MM.1S (cell line): ENCODE results near the gene PDLIM5.

ENCODE experiments used
- DNase-seq: peaks from one replicate; pipeline ENCODE4 v3.0.0-alpha.2; 2015
- H2AFZ ChIP-seq: fragments of 300-600 bp; sonication (generic); 2 replicates; pipeline ENCODE4 v1.6.0; 2016; ENCODE audit warnings: antibody characterized with exemption, low read length
- H3F3A ChIP-seq: fragments of 300-600 bp; sonication (generic); 2 replicates; pipeline ENCODE4 v1.6.1; 2016; ENCODE audit warnings: mild to moderate bottlenecking, antibody characterized with exemption, low read length, moderate library complexity, mixed read lengths; ENCODE audit not compliant: insufficient read depth
- H3K27ac ChIP-seq: fragments of 300-600 bp; sonication (generic); 2 replicates; pipeline ENCODE4 v1.5.1; 2016; ENCODE audit warnings: mild to moderate bottlenecking, low read length
- H3K27me3 ChIP-seq: fragments of 300-600 bp; sonication (generic); replicated peaks from 2 replicates; pipeline ENCODE4 v1.6.0; 2016; ENCODE audit warnings: low read length; ENCODE audit not compliant: insufficient read depth
- H3K36me3 ChIP-seq: fragments of 300-600 bp; sonication (generic); replicated peaks from 2 replicates; pipeline ENCODE4 v1.6.1; 2016; ENCODE audit warnings: mild to moderate bottlenecking, low read length, mixed read lengths; ENCODE audit not compliant: insufficient read depth
- H3K4me1 ChIP-seq: fragments of 300-600 bp; sonication (generic); 2 replicates; pipeline ENCODE4 v1.6.1; 2016; ENCODE audit warnings: low read length, mixed read lengths
- H3K4me2 ChIP-seq: fragments of 300-600 bp; sonication (generic); 2 replicates; pipeline ENCODE4 v1.6.0; 2016; ENCODE audit warnings: low read depth, low read length
- H3K4me3 ChIP-seq: fragments of 300-600 bp; sonication (generic); 2 replicates; pipeline ENCODE4 v1.5.1; 2016; ENCODE audit warnings: low read length, mixed read lengths
- H3K79me2 ChIP-seq: fragments of 300-600 bp; sonication (generic); 2 replicates; pipeline ENCODE4 v1.6.1; 2016; ENCODE audit warnings: mixed run types, low read length, mixed read lengths
- H3K9ac ChIP-seq: fragments of 300-600 bp; sonication (generic); 2 replicates; pipeline ENCODE4 v1.6.1; 2016; ENCODE audit warnings: low read length, mixed read lengths
- H3K9me2 ChIP-seq: fragments of 300-600 bp; sonication (generic); replicated peaks from 2 replicates; pipeline ENCODE4 v1.6.1; 2016; ENCODE audit warnings: mild to moderate bottlenecking, low read length, mixed read lengths; ENCODE audit not compliant: insufficient read depth
- H3K9me3 ChIP-seq: fragments of 300-600 bp; sonication (generic); replicated peaks from 2 replicates; pipeline ENCODE4 v1.6.1; 2016; ENCODE audit warnings: mild to moderate bottlenecking, low read length, mixed read lengths; ENCODE audit not compliant: insufficient read depth
- H4K20me1 ChIP-seq: fragments of 300-600 bp; sonication (generic); 2 replicates; pipeline ENCODE4 v1.6.1; 2016; ENCODE audit warnings: mild to moderate bottlenecking, low read length, moderate library complexity, mixed read lengths; ENCODE audit not compliant: insufficient read depth
- EZH2 ChIP-seq: fragments of 300-600 bp; sonication (generic); optimal IDR thresholded peaks from 2 replicates; pipeline ENCODE3; 2017; ENCODE audit warnings: low read depth, mild to moderate bottlenecking, antibody characterized with exemption, low read length, mixed read lengths
- EZH2phosphoT487 ChIP-seq: fragments of 300-600 bp; sonication (generic); IDR thresholded peaks from 2 replicates; pipeline ENCODE4 v1.6.1; 2018; ENCODE audit warnings: antibody characterized with exemption, low read length
- TF ChIP-seq, protein P1 (sequence below): fragments of 300-600 bp; sonication (generic); IDR thresholded peaks from 2 replicates; pipeline ENCODE4 v1.5.1; 2016; ENCODE audit warnings: antibody characterized with exemption, low read length, mixed read lengths

PDLIM5 gene

DNA sequence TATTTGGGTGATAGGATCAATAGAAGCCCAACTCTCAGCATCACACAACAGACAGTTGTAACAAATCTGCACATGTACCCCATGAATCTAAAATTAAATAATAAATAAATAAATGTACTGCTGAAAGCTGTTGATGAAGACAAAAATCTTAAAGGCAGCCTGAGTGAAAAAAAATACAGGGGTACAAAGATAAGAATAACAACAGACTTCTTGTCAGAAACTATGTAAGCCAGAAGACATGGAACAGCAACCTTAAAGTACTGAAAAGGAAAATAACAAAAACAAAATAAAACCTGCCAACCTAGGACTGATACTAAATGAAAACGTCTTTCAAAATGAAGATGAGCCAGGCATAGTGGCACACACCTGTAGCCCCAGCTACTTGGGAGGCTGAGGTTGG lies 25.0 kb upstream of the PDLIM5 start:
- no peak overlapping the region for H3K4me3 ChIP-seq
- H3K9me3 ChIP-seq: no peaks in the 10 kb centered on the region
- no peak for DNase-seq
- no peaks in the 10 kb centered on the region for H4K20me1 ChIP-seq
- no peak overlapping the region for H2AFZ ChIP-seq
- TF ChIP-seq, protein P1, sequence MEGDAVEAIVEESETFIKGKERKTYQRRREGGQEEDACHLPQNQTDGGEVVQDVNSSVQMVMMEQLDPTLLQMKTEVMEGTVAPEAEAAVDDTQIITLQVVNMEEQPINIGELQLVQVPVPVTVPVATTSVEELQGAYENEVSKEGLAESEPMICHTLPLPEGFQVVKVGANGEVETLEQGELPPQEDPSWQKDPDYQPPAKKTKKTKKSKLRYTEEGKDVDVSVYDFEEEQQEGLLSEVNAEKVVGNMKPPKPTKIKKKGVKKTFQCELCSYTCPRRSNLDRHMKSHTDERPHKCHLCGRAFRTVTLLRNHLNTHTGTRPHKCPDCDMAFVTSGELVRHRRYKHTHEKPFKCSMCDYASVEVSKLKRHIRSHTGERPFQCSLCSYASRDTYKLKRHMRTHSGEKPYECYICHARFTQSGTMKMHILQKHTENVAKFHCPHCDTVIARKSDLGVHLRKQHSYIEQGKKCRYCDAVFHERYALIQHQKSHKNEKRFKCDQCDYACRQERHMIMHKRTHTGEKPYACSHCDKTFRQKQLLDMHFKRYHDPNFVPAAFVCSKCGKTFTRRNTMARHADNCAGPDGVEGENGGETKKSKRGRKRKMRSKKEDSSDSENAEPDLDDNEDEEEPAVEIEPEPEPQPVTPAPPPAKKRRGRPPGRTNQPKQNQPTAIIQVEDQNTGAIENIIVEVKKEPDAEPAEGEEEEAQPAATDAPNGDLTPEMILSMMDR: no peak
- no peak for TF ChIP-seq EZH2
- TF ChIP-seq EZH2phosphoT487: no peak
- no peaks in the 10 kb centered on the region for H3K79me2 ChIP-seq
- H3K9ac ChIP-seq: no peak overlapping the region
- H3K4me2 ChIP-seq: no peak overlapping the region
- no peak overlapping the region for H3K27ac ChIP-seq
- no peaks in the 10 kb centered on the region for H3K9me2 ChIP-seq
- H3F3A ChIP-seq: no peaks in the 10 kb centered on the region
- no peaks in the 10 kb centered on the region for H3K4me1 ChIP-seq
- H3K36me3 ChIP-seq: no peaks in the 10 kb centered on the region
- H3K27me3 ChIP-seq: no peaks in the 10 kb centered on the region

DNA sequence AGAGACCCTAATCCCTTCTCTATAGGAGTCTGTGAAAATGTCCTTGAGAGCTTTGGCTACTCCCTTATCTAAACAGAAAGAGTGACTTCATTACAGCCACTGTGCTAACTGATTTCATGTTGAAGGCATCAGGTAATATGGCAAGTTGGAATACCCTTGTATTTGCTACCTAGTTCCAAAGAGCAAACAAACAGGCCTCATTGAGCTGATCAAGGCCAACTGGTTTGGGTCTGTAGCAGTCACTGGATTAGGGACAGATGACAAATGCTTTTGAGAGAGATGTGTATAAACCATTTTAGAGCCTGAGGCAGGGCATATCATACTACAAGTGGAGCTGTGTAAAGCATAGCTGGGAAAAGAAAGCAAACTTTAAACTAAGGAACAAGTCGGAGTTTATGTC lies 22.9 kb upstream of the PDLIM5 start:
- no peaks in the 10 kb centered on the region for H3K4me1 ChIP-seq
- H3K79me2 ChIP-seq: no peaks in the 10 kb centered on the region
- no peaks in the 10 kb centered on the region for H3K27me3 ChIP-seq
- no peaks in the 10 kb centered on the region for H4K20me1 ChIP-seq
- no peak overlapping the region for H3K4me2 ChIP-seq
- TF ChIP-seq EZH2phosphoT487: no peak
- no peak overlapping the region for H2AFZ ChIP-seq
- H3K9ac ChIP-seq: no peak overlapping the region
- no peaks in the 10 kb centered on the region for H3F3A ChIP-seq
- H3K36me3 ChIP-seq: no peaks in the 10 kb centered on the region
- no peak overlapping the region for H3K4me3 ChIP-seq
- no peaks in the 10 kb centered on the region for H3K9me3 ChIP-seq
- H3K27ac ChIP-seq: no peak overlapping the region
- H3K9me2 ChIP-seq: no peaks in the 10 kb centered on the region
- DNase-seq: no peak

- no peaks in the 10 kb centered on the region for H3K4me1 ChIP-seq
- H3K9me3 ChIP-seq: no peaks in the 10 kb centered on the region
- H3K9me2 ChIP-seq: no peaks in the 10 kb centered on the region
- no peak overlapping the region for H3K4me2 ChIP-seq
- DNase-seq: no peak
- no peak overlapping the region for H2AFZ ChIP-seq
- H3K36me3 ChIP-seq: no peaks in the 10 kb centered on the region
- no peak overlapping the region for H3K9ac ChIP-seq
- no peaks in the 10 kb centered on the region for H4K20me1 ChIP-seq
- no peak overlapping the region for H3K4me3 ChIP-seq
- no peaks in the 10 kb centered on the region for H3K27me3 ChIP-seq
- no peaks in the 10 kb centered on the region for H3K79me2 ChIP-seq
- no peaks in the 10 kb centered on the region for H3F3A ChIP-seq
- H3K27ac ChIP-seq: no peak overlapping the region
- TF ChIP-seq EZH2 (no peak), EZH2phosphoT487 (no peak)
- TF ChIP-seq, protein P1: no peak
These were observed 21.3 kb upstream of the PDLIM5 start for GRCh38 chr4:94430406-94430805.

DNA sequence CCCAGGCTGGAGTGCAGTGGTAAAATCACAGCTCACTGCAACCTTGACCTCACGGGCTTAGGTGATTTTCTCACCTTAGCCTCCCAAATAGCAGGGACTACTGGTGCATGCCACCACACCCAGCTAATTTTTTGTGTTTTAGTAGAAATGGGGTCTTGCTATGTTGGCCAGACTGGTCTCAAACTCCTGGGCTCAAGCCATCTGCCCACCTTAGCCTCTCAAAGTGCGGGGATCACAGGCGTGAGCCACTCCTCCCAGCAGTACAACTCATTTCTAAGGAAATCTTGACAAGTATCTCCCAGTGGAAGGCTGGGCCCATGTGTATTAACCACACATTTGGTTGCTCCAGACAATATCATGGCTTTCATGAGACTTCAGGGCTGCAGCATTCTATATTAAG lies 20.4 kb upstream of the PDLIM5 start:
- no peak overlapping the region for H2AFZ ChIP-seq
- TF ChIP-seq EZH2phosphoT487 (no peak), EZH2 (no peak)
- TF ChIP-seq, protein P1: no peak
- no peak for DNase-seq

More for the DNA sequence above, 20.4 kb upstream of the PDLIM5 start:
- H3F3A ChIP-seq: no peaks in the 10 kb centered on the region
- no peak overlapping the region for H3K9ac ChIP-seq
- H3K9me3 ChIP-seq: no peaks in the 10 kb centered on the region
- H3K4me2 ChIP-seq: no peak overlapping the region
- no peaks in the 10 kb centered on the region for H3K9me2 ChIP-seq
- H3K27ac ChIP-seq: no peak overlapping the region
- no peaks in the 10 kb centered on the region for H4K20me1 ChIP-seq
- no peaks in the 10 kb centered on the region for H3K27me3 ChIP-seq
- H3K79me2 ChIP-seq: no peaks in the 10 kb centered on the region
- no peaks in the 10 kb centered on the region for H3K36me3 ChIP-seq
- no peaks in the 10 kb centered on the region for H3K4me1 ChIP-seq
- H3K4me3 ChIP-seq: no peak overlapping the region
